OCI-LY1 (cell line): ENCODE data around the gene TUBB3.
A peak's percentile ranks its signal among the peaks of the same experiment; 100 is the strongest.

Source experiments
- H2AFZ ChIP-seq: fragments of 200-600 bp; sonication (generic), shearing (Covaris generic); 2 replicates; pipeline ENCODE4 v1.6.0; 2014; ENCODE audit warnings: antibody characterized with exemption, mild to moderate bottlenecking, low read length
- H3F3A ChIP-seq: fragments of 200-600 bp; sonication (generic), shearing (Covaris generic); 2 replicates; pipeline ENCODE4 v1.6.0; 2014; ENCODE audit warnings: mild to moderate bottlenecking, antibody characterized with exemption, low read length, moderate library complexity; ENCODE audit not compliant: insufficient read depth
- H3K27ac ChIP-seq: fragments of 200-600 bp; sonication (generic); 2 replicates; pipeline ENCODE4 v1.5.1; 2014; ENCODE audit warnings: low read length, mixed run types, mild to moderate bottlenecking, low read depth; ENCODE audit not compliant: poor library complexity, severe bottlenecking
- H3K27me3 ChIP-seq: fragments of 200-600 bp; sonication (generic); 2 replicates; pipeline ENCODE4 v1.6.0; 2014; ENCODE audit warnings: antibody characterized with exemption, mild to moderate bottlenecking, low read length, moderate library complexity; ENCODE audit not compliant: insufficient read depth
- H3K36me3 ChIP-seq: fragments of 200-600 bp; sonication (generic); 2 replicates; pipeline ENCODE4 v1.6.1; 2014; ENCODE audit warnings: mild to moderate bottlenecking, antibody characterized with exemption, low read length, moderate library complexity, mixed read lengths; ENCODE audit not compliant: insufficient read depth
- H3K4me1 ChIP-seq: fragments of 200-600 bp; sonication (generic); 2 replicates; pipeline ENCODE4 v1.5.1; 2014; ENCODE audit warnings: mild to moderate bottlenecking, low read length, moderate library complexity; ENCODE audit not compliant: insufficient read depth, severe bottlenecking
- H3K4me2 ChIP-seq: fragments of 200-600 bp; sonication (generic), shearing (Covaris generic); 2 replicates; pipeline ENCODE4 v1.6.1; 2014; ENCODE audit warnings: low read length
- H3K4me3 ChIP-seq: fragments of 200-600 bp; sonication (generic); 2 replicates; pipeline ENCODE4 v1.5.1; 2014; ENCODE audit warnings: low read length, low read depth, mild to moderate bottlenecking, mixed read lengths; ENCODE audit not compliant: poor library complexity, severe bottlenecking
- H3K79me2 ChIP-seq: fragments of 200-600 bp; shearing (Covaris generic); 2 replicates; pipeline ENCODE4 v1.6.1; 2016; ENCODE audit warnings: mixed run types, low read length, mixed read lengths; ENCODE audit not compliant: insufficient read depth
- H3K9ac ChIP-seq: fragments of 200-600 bp; sonication (generic), shearing (Covaris generic); 2 replicates; pipeline ENCODE4 v1.6.1; 2014; ENCODE audit warnings: mild to moderate bottlenecking, low read length, mixed read lengths
- H3K9me2 ChIP-seq: fragments of 200-600 bp; sonication (generic), shearing (Covaris generic); 2 replicates; pipeline ENCODE4 v1.6.1; 2014; ENCODE audit warnings: low read depth, mild to moderate bottlenecking, low read length, mixed read lengths
- H3K9me3 ChIP-seq: fragments of 200-600 bp; shearing (Covaris generic); 2 replicates; pipeline ENCODE4 v1.6.1; 2014; ENCODE audit warnings: low read length, mixed read lengths
- H4K20me1 ChIP-seq: fragments of 200-600 bp; sonication (generic), shearing (Covaris generic); 2 replicates; pipeline ENCODE4 v1.6.0; 2016; ENCODE audit warnings: mild to moderate bottlenecking, low read length; ENCODE audit not compliant: insufficient read depth
- CTCF ChIP-seq: fragments of 200-600 bp; sonication (generic), shearing (Covaris generic); IDR thresholded peaks from 2 replicates; pipeline ENCODE4 v1.5.1; 2017; ENCODE audit warnings: mild to moderate bottlenecking, antibody characterized with exemption, low read length, moderate library complexity, mixed read lengths
- EZH2 ChIP-seq: fragments of 200-600 bp; sonication (generic), shearing (Covaris generic); IDR thresholded peaks from 2 replicates; pipeline ENCODE4 v1.8.0; 2017; ENCODE audit warnings: borderline replicate concordance, mixed run types, mild to moderate bottlenecking, antibody characterized with exemption, low read length, moderate library complexity, mixed read lengths

Gene TUBB3

DNA sequence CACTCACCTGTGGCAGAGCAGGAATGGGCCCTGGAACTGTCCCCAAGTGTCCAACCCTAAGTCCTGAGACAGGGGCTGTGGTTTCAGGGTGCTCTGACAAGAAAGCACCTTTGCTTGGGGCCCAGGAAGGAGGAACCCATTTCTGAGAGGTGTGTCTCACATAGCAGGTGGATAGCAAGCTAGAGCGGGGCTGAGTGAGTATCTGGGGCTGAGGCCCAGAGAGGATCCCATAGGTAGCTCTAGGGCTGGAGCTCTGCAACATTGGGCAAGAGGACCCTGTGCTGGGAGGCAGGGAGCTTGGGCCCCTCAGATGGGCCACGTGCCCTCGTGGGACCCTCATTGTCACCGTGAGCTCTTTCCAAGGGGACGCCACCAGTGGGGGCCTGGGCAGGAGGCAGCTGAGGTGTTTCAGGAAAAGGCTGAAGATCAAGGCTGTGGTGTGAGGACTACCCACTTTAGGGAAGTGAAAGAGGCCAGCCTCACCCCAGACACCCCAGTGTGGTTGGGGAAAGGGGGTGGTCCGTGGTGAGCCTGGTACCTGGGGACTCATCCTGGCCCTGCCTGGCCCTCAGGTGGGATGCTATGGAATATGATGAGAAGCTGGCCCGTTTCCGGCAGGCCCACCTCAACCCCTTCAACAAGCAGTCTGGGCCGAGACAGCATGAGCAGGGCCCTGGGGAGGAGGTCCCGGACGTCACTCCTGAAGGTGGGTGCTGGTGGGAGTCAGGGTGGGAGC is 30.7 kb downstream of the TUBB3 start:
- Histone ChIP-seq H2AFZ (no peak overlapping the region), H3K4me3 (peak overlapping the region; percentile 1), H3K79me2 (no peaks in the 10 kb centered on the region), H3K4me1 (peaks cover 68% of the 10 kb centered on the region), H3K36me3 (peaks cover 50% of the 10 kb centered on the region), H3K27me3 (no peaks in the 10 kb centered on the region), H3K4me2 (peak overlapping the region; percentile 27), H3K9ac (peak overlapping the region; percentile 33; the same call in 1 of the 2 replicates), H3F3A (no peaks in the 10 kb centered on the region), H3K9me2 (no peaks in the 10 kb centered on the region), H4K20me1 (no peaks in the 10 kb centered on the region), H3K27ac (peak overlapping the region; percentile 87), H3K9me3 (no peaks in the 10 kb centered on the region)
- TF ChIP-seq EZH2 = no peak

DNA sequence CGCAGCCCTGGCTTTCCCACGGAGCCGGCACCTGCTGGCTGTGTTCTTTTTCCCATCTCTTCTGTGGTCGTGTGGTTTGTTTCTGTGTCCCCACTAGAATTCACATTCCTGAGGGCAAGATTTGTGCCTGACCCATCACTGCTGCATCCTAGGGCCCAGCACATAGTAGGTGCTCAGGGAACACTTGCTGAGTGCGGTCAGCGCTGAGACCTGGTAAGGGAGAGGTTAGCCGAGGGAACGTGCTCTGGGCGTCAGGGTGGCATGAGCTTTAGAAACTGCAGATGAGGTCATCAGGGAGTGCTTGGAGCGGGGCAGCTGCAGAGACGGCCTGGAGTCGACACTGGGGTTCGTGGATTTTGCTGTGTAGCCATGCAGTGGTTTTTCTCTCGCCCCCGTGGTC is 31.3 kb downstream of the TUBB3 start:
- no peaks in the 10 kb centered on the region for H3K9me3 ChIP-seq

DNA sequence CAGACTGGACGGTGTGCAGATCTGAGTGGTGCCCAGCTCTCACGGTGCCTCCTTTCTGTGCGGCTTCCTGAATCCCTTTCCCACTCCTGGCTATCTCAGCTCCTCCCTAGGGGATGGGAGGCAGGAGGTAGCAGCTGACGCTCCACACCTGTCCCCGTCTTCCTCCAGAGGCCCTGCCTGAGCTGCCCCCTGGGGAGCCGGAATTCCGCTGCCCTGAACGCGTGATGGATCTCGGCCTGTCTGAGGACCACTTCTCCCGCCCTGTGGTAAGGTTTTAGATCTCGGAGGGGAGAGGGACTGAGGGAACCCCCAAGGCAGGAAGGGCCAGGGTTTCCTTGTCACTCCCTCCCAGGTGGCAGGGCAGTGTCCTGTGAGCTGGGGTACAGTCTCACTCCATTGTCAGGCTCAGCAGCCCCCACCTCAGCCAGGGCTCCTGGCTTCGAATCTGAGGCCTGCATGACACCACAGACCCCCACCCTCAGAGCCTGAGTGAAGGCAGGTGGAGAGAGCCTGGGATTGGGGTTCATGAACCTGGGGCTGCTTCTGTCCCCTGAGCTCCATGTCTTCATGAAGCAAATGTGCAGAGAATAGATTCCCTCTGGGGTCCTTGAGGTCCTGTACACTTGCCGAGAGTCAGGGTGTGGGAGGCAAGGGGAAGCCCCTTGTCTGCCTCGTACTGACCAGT is 32.0 kb downstream of the TUBB3 start:
- H3K36me3 ChIP-seq = peaks cover 62% of the 10 kb centered on the region
- H3K27me3 ChIP-seq = no peaks in the 10 kb centered on the region
- H2AFZ ChIP-seq = no peak overlapping the region
- H3K9ac ChIP-seq = no peak overlapping the region; the same call in 1 of the 2 replicates
- no peaks in the 10 kb centered on the region for H3K79me2 ChIP-seq
- TF ChIP-seq CTCF (no peak), EZH2 (no peak)
- H3K9me2 ChIP-seq = no peaks in the 10 kb centered on the region
- H3K4me3 ChIP-seq = no peak overlapping the region
- H3F3A ChIP-seq = no peaks in the 10 kb centered on the region
- peaks cover 56% of the 10 kb centered on the region for H3K4me1 ChIP-seq
- peak overlapping the region; percentile 87 for H3K27ac ChIP-seq
- H3K9me3 ChIP-seq = no peaks in the 10 kb centered on the region
- no peaks in the 10 kb centered on the region for H4K20me1 ChIP-seq
- no peak overlapping the region; the same call in 1 of the 2 replicates for H3K4me2 ChIP-seq

More for the DNA sequence above, 31.3 kb downstream of the TUBB3 start:
- Histone ChIP-seq H4K20me1 (no peaks in the 10 kb centered on the region), H3K27me3 (no peaks in the 10 kb centered on the region), H3K27ac (peak overlapping the region; percentile 87), H3K4me3 (peak overlapping the region; percentile 1), H3K79me2 (no peaks in the 10 kb centered on the region), H3K4me2 (peak overlapping the region; percentile 27), H3K9me2 (no peaks in the 10 kb centered on the region), H3K4me1 (peaks cover 63% of the 10 kb centered on the region), H3F3A (no peaks in the 10 kb centered on the region), H2AFZ (no peak overlapping the region), H3K36me3 (peaks cover 57% of the 10 kb centered on the region), H3K9ac (peak overlapping the region; percentile 17; the same call in 1 of the 2 replicates)
- no peak for TF ChIP-seq EZH2
- no peak for TF ChIP-seq CTCF
